Measurements from ENCODE around the gene BLCAP.
"Not testable (repeated sequence)": the region's sequence is repeated elsewhere in the genome, so short reads cannot be mapped to it uniquely, and the experiment has no call there.

The BLCAP gene

GRCh38 chr20:37490663-37491350, 36.9 kb downstream of the BLCAP start:
- DNase-seq (ENCODE audit: low read depth in 1 of 2, low spot score in 1 of 2): no peak

GRCh38 chr20:37486209-37486608, 41.5 kb downstream of the BLCAP start:
- not testable (repeated sequence) for DNase-seq (ENCODE audit: low read depth in 1 of 2, low spot score in 1 of 2)

GRCh38 chr20:37484331-37484730, 43.3 kb downstream of the BLCAP start:
- DNase-seq (ENCODE audit: low read depth in 1 of 2, low spot score in 1 of 2): no peak

- DNase-seq (ENCODE audit: low read depth in 1 of 2, low spot score in 1 of 2): no peak
Measured at GRCh38 chr20:37481610-37482009, 46.1 kb downstream of the BLCAP start.

GRCh38 chr20:37480919-37481318, 46.8 kb downstream of the BLCAP start:
- DNase-seq (ENCODE audit: low read depth in 1 of 2, low spot score in 1 of 2): no peak

- DNase-seq (ENCODE audit: low read depth in 1 of 2, low spot score in 1 of 2): no peak
Measured at GRCh38 chr20:37479925-37480691, 47.6 kb downstream of the BLCAP start.

GRCh38 chr20:37479266-37479665, 48.4 kb downstream of the BLCAP start:
- DNase-seq (ENCODE audit: low read depth in 1 of 2, low spot score in 1 of 2): no peak

GRCh38 chr20:37477041-37477440, 50.6 kb downstream of the BLCAP start:
- DNase-seq (ENCODE audit: low read depth in 1 of 2, low spot score in 1 of 2): no peak

GRCh38 chr20:37475252-37475651, 52.4 kb downstream of the BLCAP start:
- no peak for DNase-seq (ENCODE audit: low read depth in 1 of 2, low spot score in 1 of 2)

- DNase-seq (ENCODE audit: low read depth in 1 of 2, low spot score in 1 of 2): no peak
Measured at GRCh38 chr20:37474386-37474785, 53.3 kb downstream of the BLCAP start.

- no peak for DNase-seq (ENCODE audit: low read depth in 1 of 2, low spot score in 1 of 2)
Measured at GRCh38 chr20:37473249-37474000, 54.3 kb downstream of the BLCAP start.

GRCh38 chr20:37472435-37472834, 55.2 kb downstream of the BLCAP start:
- DNase-seq (ENCODE audit: low read depth in 1 of 2, low spot score in 1 of 2): not testable (repeated sequence)

GRCh38 chr20:37471741-37472235, 55.9 kb downstream of the BLCAP start:
- no peak for DNase-seq (ENCODE audit: low read depth in 1 of 2, low spot score in 1 of 2)

- DNase-seq (ENCODE audit: low read depth in 1 of 2, low spot score in 1 of 2): not testable (repeated sequence)
Measured at GRCh38 chr20:37470190-37470589, 57.5 kb downstream of the BLCAP start.

GRCh38 chr20:37469531-37469930, 58.1 kb downstream of the BLCAP start:
- DNase-seq (ENCODE audit: low read depth in 1 of 2, low spot score in 1 of 2): no peak

- DNase-seq (ENCODE audit: low read depth in 1 of 2, low spot score in 1 of 2): no peak
Measured at GRCh38 chr20:37468886-37469285, 58.8 kb downstream of the BLCAP start.
